Astrocyte (in vitro differentiated cells and primary cell): Measurements from ENCODE around the gene SUOX. TPM values are rescaled to one million over a fixed set of nuclear protein-coding genes. Genes with fewer than 3 reads are reported as not detected.
A peak's percentile ranks its signal among the peaks of the same experiment; 100 is the strongest.

ENCODE experiments used
- DNase-seq: peaks from one replicate; pipeline ENCODE4 v3.0.0-alpha.2; 2010; ENCODE audit warnings: low read depth
- FAIRE-seq: peaks from 2 replicates; lab custom pipeline; 2011; peaks lifted over from hg19 to GRCh38; lab: Jason Lieb, UNC
- H2AFZ ChIP-seq: 2 replicates; pipeline ENCODE4 v1.6.0; 2012; ENCODE audit warnings: low read depth, low read length, inconsistent platforms
- H3K27ac ChIP-seq: 2 replicates; pipeline ENCODE4 v1.5.1; 2011; ENCODE audit warnings: low read depth, low read length, inconsistent platforms
- H3K27me3 ChIP-seq: 2 replicates; pipeline ENCODE4 v1.6.0; 2011; ENCODE audit warnings: low read length, inconsistent platforms; ENCODE audit not compliant: insufficient read depth
- H3K36me3 ChIP-seq: 2 replicates; pipeline ENCODE4 v1.5.1; 2011; ENCODE audit warnings: low read length, inconsistent platforms; ENCODE audit not compliant: insufficient read depth
- H3K4me1 ChIP-seq: 2 replicates; pipeline ENCODE4 v1.5.1; 2011; ENCODE audit warnings: low read length, inconsistent platforms; ENCODE audit not compliant: insufficient read depth
- H3K4me2 ChIP-seq: 2 replicates; pipeline ENCODE4 v1.6.0; 2012; ENCODE audit warnings: low read length, inconsistent platforms
- H3K4me3 ChIP-seq: 2 replicates; pipeline ENCODE4 v1.5.1; 2011; ENCODE audit warnings: low read depth, mild to moderate bottlenecking, low read length, inconsistent platforms; ENCODE audit not compliant: insufficient read depth
- H3K79me2 ChIP-seq: 2 replicates; pipeline ENCODE4 v1.6.0; 2012; ENCODE audit warnings: mild to moderate bottlenecking, low read length, inconsistent platforms; ENCODE audit not compliant: insufficient read depth
- H3K9ac ChIP-seq: 2 replicates; pipeline ENCODE4 v1.6.0; 2012; ENCODE audit warnings: mild to moderate bottlenecking, low read length, inconsistent platforms
- H3K9me3 ChIP-seq: 2 replicates; pipeline ENCODE4 v1.5.1; 2012; ENCODE audit warnings: low read depth, mild to moderate bottlenecking, low read length, inconsistent platforms; ENCODE audit not compliant: insufficient read depth
- H4K20me1 ChIP-seq: 2 replicates; pipeline ENCODE4 v1.6.0; 2012; ENCODE audit warnings: low read length, inconsistent platforms; ENCODE audit not compliant: insufficient read depth
- H3K27ac Mint-ChIP-seq: one replicate; pipeline ENCODE4 v1.8.0; 2021; ENCODE audit warnings: mild to moderate bottlenecking, mixed read lengths; ENCODE audit not compliant: unreplicated experiment
- H3K27me3 Mint-ChIP-seq: one replicate; pipeline ENCODE4 v1.8.0; 2021; ENCODE audit warnings: low read depth, mixed read lengths; ENCODE audit not compliant: unreplicated experiment
- H3K36me3 Mint-ChIP-seq: one replicate; pipeline ENCODE4 v1.8.0; 2021; ENCODE audit warnings: low read depth, mixed read lengths; ENCODE audit not compliant: unreplicated experiment
- H3K4me1 Mint-ChIP-seq: one replicate; pipeline ENCODE4 v1.8.0; 2021; ENCODE audit warnings: low read depth, mixed read lengths; ENCODE audit not compliant: unreplicated experiment
- H3K4me3 Mint-ChIP-seq: one replicate; pipeline ENCODE4 v1.8.0; 2021; ENCODE audit warnings: mild to moderate bottlenecking, moderate library complexity, mixed read lengths; ENCODE audit not compliant: unreplicated experiment
- H3K9me3 Mint-ChIP-seq: one replicate; pipeline ENCODE4 v1.8.0; 2021; ENCODE audit warnings: mild to moderate bottlenecking, mixed read lengths; ENCODE audit not compliant: unreplicated experiment
- CTCF ChIP-seq: IDR thresholded peaks from 2 replicates; pipeline ENCODE4 v1.5.1; 2011; ENCODE audit warnings: low read depth, mild to moderate bottlenecking, inconsistent platforms, low read length, moderate library complexity; ENCODE audit not compliant: insufficient read depth
- EZH2 ChIP-seq: IDR thresholded peaks from 2 replicates; pipeline ENCODE4 v1.6.1; 2012; ENCODE audit warnings: mild to moderate bottlenecking, low read length, inconsistent platforms; ENCODE audit not compliant: insufficient read depth
- total RNA-seq: library from RNA; stranded (reverse); gene quantifications from 2 replicates; pipeline ENCODE4 v1.2.1, GENCODE V29; 2021

The SUOX gene
- total RNA-seq, 1 donor from 2014 or later: 14.3 TPM

- no peak for DNase-seq
- H3K36me3 Mint-ChIP-seq: peaks cover 14% of the 10 kb centered on the region
- H3K79me2 ChIP-seq: no peaks in the 10 kb centered on the region
- H4K20me1 ChIP-seq: no peaks in the 10 kb centered on the region
- peak overlapping the region; percentile 65 for H2AFZ ChIP-seq
- H3K27ac ChIP-seq: peak overlapping the region; percentile 27
- no peak for FAIRE-seq
- H3K4me2 ChIP-seq: peak overlapping the region; percentile 95
- H3K9me3 Mint-ChIP-seq: no peaks in the 10 kb centered on the region
- H3K4me3 ChIP-seq: peak overlapping the region; percentile 72
- H3K27me3 ChIP-seq: no peaks in the 10 kb centered on the region
- H3K27ac Mint-ChIP-seq: no peak overlapping the region
- H3K9ac ChIP-seq: peak overlapping the region; percentile 76
- H3K4me3 Mint-ChIP-seq: peak overlapping the region; percentile 84
- TF ChIP-seq CTCF (no peak), EZH2 (no peak)
- H3K4me1 ChIP-seq: no peaks in the 10 kb centered on the region
- H3K36me3 ChIP-seq: peaks cover 2% of the 10 kb centered on the region
- peaks cover 16% of the 10 kb centered on the region for H3K4me1 Mint-ChIP-seq
- H3K27me3 Mint-ChIP-seq: no peaks in the 10 kb centered on the region
- H3K9me3 ChIP-seq: no peaks in the 10 kb centered on the region
Observed at GRCh38 chr12:56007564-56008559, 10.8 kb downstream of the SUOX start.

DNA sequence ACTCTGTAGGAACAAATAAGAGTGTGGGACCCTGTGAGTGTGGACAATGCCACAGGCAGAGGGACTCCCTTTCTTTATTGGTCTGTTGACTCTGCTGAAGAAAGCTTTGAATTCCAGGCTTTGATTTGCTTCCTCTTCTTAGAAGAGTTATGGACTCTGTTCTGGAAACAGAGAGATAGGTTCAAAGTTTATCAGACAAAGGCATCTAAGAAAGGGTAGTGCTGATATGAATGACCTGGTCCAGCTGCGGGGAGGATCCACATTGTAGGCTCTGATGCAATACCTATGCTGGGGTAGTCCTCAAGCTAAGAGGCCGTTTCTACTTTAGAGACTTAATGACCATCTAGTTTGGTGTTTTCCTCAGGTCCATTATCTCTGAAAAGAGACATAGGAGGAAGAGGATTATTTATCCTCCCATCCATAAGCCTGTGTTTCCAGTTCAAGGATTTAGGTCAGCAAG is 13.1 kb downstream of the SUOX start:
- Histone ChIP-seq H3K36me3 (no peaks in the 10 kb centered on the region), H3K9ac (no peak overlapping the region), H3K27me3 (no peaks in the 10 kb centered on the region), H3K4me1 (no peaks in the 10 kb centered on the region), H3K4me2 (no peak overlapping the region), H3K79me2 (no peaks in the 10 kb centered on the region), H3K27ac (no peak overlapping the region), H4K20me1 (no peaks in the 10 kb centered on the region), H3K4me3 (no peak overlapping the region), H3K9me3 (no peaks in the 10 kb centered on the region), H2AFZ (no peak overlapping the region)
- Mint-ChIP-seq H3K4me1 (peaks cover 16% of the 10 kb centered on the region), H3K36me3 (no peaks in the 10 kb centered on the region), H3K9me3 (no peaks in the 10 kb centered on the region), H3K27ac (no peak overlapping the region), H3K4me3 (no peak overlapping the region), H3K27me3 (no peaks in the 10 kb centered on the region)
- no peak for DNase-seq
- FAIRE-seq: no peak
- TF ChIP-seq EZH2 (no peak), CTCF (no peak)
